GM23338 (cell line): ENCODE measurements around the gene MOSPD2. TPM values are rescaled to one million over a fixed set of nuclear protein-coding genes. Genes with fewer than 3 reads are reported as not detected.

ENCODE experiments used
- ATAC-seq: fragments of 200-7000 bp; cut with Tn5 transposase; 3 replicates; pipeline ENCODE4 v1.9.1; 2020
- DNase-seq: peaks from one replicate; pipeline ENCODE4 v3.0.0-alpha.2; 2015; ENCODE audit warnings: low spot score
- H2AFZ ChIP-seq: fragments of 200-600 bp; sonication (generic); 2 replicates; pipeline ENCODE4 v1.8.0; 2016; ENCODE audit warnings: antibody characterized with exemption, mild to moderate bottlenecking, moderate library complexity
- H3F3A ChIP-seq: fragments of 200-600 bp; sonication (generic); replicated peaks from 2 replicates; pipeline ENCODE4 v1.8.0; 2017; ENCODE audit warnings: antibody characterized with exemption, mixed run types, low read depth
- H3K27ac ChIP-seq: fragments of 200-600 bp; sonication (generic); 2 replicates; pipeline ENCODE4 v1.6.1; 2016; ENCODE audit warnings: low read depth
- H3K27me3 ChIP-seq: fragments of 200-600 bp; sonication (generic); 2 replicates; pipeline ENCODE4 v1.8.0; 2016; ENCODE audit warnings: mild to moderate bottlenecking, mixed run types, moderate library complexity; ENCODE audit not compliant: insufficient read depth
- H3K36me3 ChIP-seq: fragments of 200-600 bp; sonication (generic); 2 replicates; pipeline ENCODE4 v1.8.0; 2016; ENCODE audit warnings: mild to moderate bottlenecking; ENCODE audit not compliant: insufficient read depth
- H3K4me1 ChIP-seq: fragments of 200-600 bp; sonication (generic); 2 replicates; pipeline ENCODE4 v1.8.0; 2016; ENCODE audit warnings: mild to moderate bottlenecking, moderate library complexity; ENCODE audit not compliant: insufficient read depth
- H3K4me2 ChIP-seq: fragments of 200-600 bp; sonication (generic); 2 replicates; pipeline ENCODE4 v1.7.1; 2017; ENCODE audit warnings: mixed run types
- H3K4me3 ChIP-seq: fragments of 200-600 bp; sonication (generic); 2 replicates; pipeline ENCODE4 v1.6.1; 2016; ENCODE audit warnings: mixed run types
- H3K79me2 ChIP-seq: fragments of 200-600 bp; sonication (generic); replicated peaks from 2 replicates; pipeline ENCODE4 v1.8.0; 2017; ENCODE audit warnings: mild to moderate bottlenecking; ENCODE audit not compliant: insufficient read depth
- H3K9me2 ChIP-seq: fragments of 200-600 bp; sonication (generic); 2 replicates; pipeline ENCODE4 v1.8.0; 2017; ENCODE audit not compliant: insufficient read depth
- H4K20me1 ChIP-seq: fragments of 200-600 bp; sonication (generic); replicated peaks from 2 replicates; pipeline ENCODE4 v1.8.0; 2017; ENCODE audit warnings: mild to moderate bottlenecking; ENCODE audit not compliant: insufficient read depth
- H3K27ac Mint-ChIP-seq: 2 replicates; pipeline ENCODE4 v1.8.0; 2020; ENCODE audit warnings: inconsistent platforms, mild to moderate bottlenecking, moderate library complexity, mixed read lengths
- H3K27me3 Mint-ChIP-seq: 3 replicates; pipeline ENCODE4 v1.8.0; 2022; ENCODE audit warnings: low read depth, mild to moderate bottlenecking, moderate library complexity, mixed read lengths, inconsistent platforms; ENCODE audit not compliant: insufficient read depth, poor library complexity
- H3K36me3 Mint-ChIP-seq: 3 replicates; pipeline ENCODE4 v1.8.0; 2021; ENCODE audit warnings: low read depth, mild to moderate bottlenecking, inconsistent platforms, moderate library complexity, mixed read lengths
- H3K4me1 Mint-ChIP-seq: 3 replicates; pipeline ENCODE4 v1.8.0; 2020; ENCODE audit warnings: mild to moderate bottlenecking, inconsistent platforms, mixed read lengths
- H3K4me3 Mint-ChIP-seq: 3 replicates; pipeline ENCODE4 v1.8.0; 2021; ENCODE audit warnings: moderate library complexity, mild to moderate bottlenecking, inconsistent platforms, mixed read lengths
- H3K9me3 Mint-ChIP-seq: 3 replicates; pipeline ENCODE4 v1.8.0; 2020; ENCODE audit warnings: moderate library complexity, mild to moderate bottlenecking, inconsistent platforms, mixed read lengths
- CREB1 ChIP-seq: fragments of 250-450 bp; sonication (Bioruptor Pico); IDR thresholded peaks from 2 replicates; pipeline ENCODE4 v1.5.0; 2020; ENCODE audit warnings: low read depth, mild to moderate bottlenecking, moderate library complexity
- CTCF ChIP-seq, 2 experiments: fragments of 200-600 bp in 1 of 2; sonication (generic) in 1 of 2; conservative IDR thresholded peaks; 2 replicates each; pipeline versions ENCODE4 v1.5.1 to v1.6.1; 2016 to 2017; ENCODE audit warnings: antibody characterized with exemption in 2 of 2, low read depth in 2 of 2, mild to moderate bottlenecking in 2 of 2, moderate library complexity in 1 of 2
- EZH2 ChIP-seq: fragments of 200-600 bp; sonication (generic); IDR thresholded peaks from one replicate; pipeline ENCODE4 v1.8.0; 2017; ENCODE audit warnings: antibody characterized with exemption, mild to moderate bottlenecking, low read depth; ENCODE audit not compliant: unreplicated experiment
- EZH2phosphoT487 ChIP-seq: fragments of 200-600 bp; sonication (generic); IDR thresholded peaks from one replicate; pipeline ENCODE4 v1.8.1; 2018; ENCODE audit warnings: antibody characterized with exemption; ENCODE audit not compliant: unreplicated experiment
- JUNB ChIP-seq: IDR thresholded peaks from one replicate; pipeline ENCODE4 v1.6.1; 2016; ENCODE audit warnings: antibody characterized with exemption; ENCODE audit not compliant: unreplicated experiment
- NANOG ChIP-seq: IDR thresholded peaks from 2 replicates; pipeline ENCODE4 v1.6.1; 2016; ENCODE audit warnings: antibody characterized with exemption, borderline replicate concordance
- POLR2AphosphoS5 ChIP-seq: IDR thresholded peaks from 2 replicates; pipeline ENCODE4 v1.6.1; 2016; ENCODE audit warnings: antibody characterized with exemption, low read depth
- REST ChIP-seq: IDR thresholded peaks from one replicate; pipeline ENCODE4 v1.6.1; 2018; ENCODE audit warnings: antibody characterized with exemption; ENCODE audit not compliant: unreplicated experiment
- STAT1 ChIP-seq: IDR thresholded peaks from one replicate; pipeline ENCODE4 v1.6.1; 2016; ENCODE audit warnings: antibody characterized with exemption; ENCODE audit not compliant: unreplicated experiment
- ZNF114 ChIP-seq: fragments of 250-450 bp; sonication (Bioruptor Pico); IDR thresholded peaks from 2 replicates; pipeline ENCODE4 v1.5.0; 2020; ENCODE audit warnings: mild to moderate bottlenecking, moderate library complexity
- ZNF331 ChIP-seq: fragments of 250-450 bp; sonication (Bioruptor Pico); IDR thresholded peaks from 2 replicates; pipeline ENCODE4 v1.5.0; 2020; ENCODE audit warnings: low read depth, mild to moderate bottlenecking, moderate library complexity
- ZNF462 ChIP-seq: fragments of 250-450 bp; sonication (Bioruptor Pico); IDR thresholded peaks from 2 replicates; pipeline ENCODE4 v1.5.0; 2020; ENCODE audit warnings: mild to moderate bottlenecking, moderate library complexity
- polyA plus RNA-seq: library from polyadenylated mRNA; unstranded; fragments of >200 nt; fragmentation: Nextera tagmentation; extraction: Ambion mirVana; gene quantifications from 2 replicates; pipeline ENCODE4 v1.2.1, GENCODE V29; 2016
- total RNA-seq: library from RNA; depleted of rRNA; stranded (reverse); fragments of >200 nt; shearing (Covaris generic); gene quantifications from 2 replicates; pipeline ENCODE4 v1.2.3, GENCODE V29; 2014

The MOSPD2 gene
- total and polyA plus RNA-seq, 2 experiments from 2014 or later: 8.5 to 13.9 TPM

GRCh38 chrX:14913241-14913640 is 40.0 kb downstream of the MOSPD2 start:
- Histone ChIP-seq H3K9me2 (no peaks in the 10 kb centered on the region), H3K4me1 (no peaks in the 10 kb centered on the region), H3K27ac (no peak overlapping the region), H3F3A (no peaks in the 10 kb centered on the region), H2AFZ (no peak overlapping the region), H3K36me3 (no peaks in the 10 kb centered on the region; the same call in 1 of the 2 replicates), H3K4me2 (no peak overlapping the region), H3K27me3 (no peaks in the 10 kb centered on the region), H4K20me1 (no peaks in the 10 kb centered on the region), H3K79me2 (no peaks in the 10 kb centered on the region), H3K4me3 (no peak overlapping the region)
- Mint-ChIP-seq H3K4me1 (no peaks in the 10 kb centered on the region), H3K9me3 (no peaks in the 10 kb centered on the region), H3K4me3 (no peak overlapping the region), H3K27ac (no peak overlapping the region), H3K27me3 (no peaks in the 10 kb centered on the region), H3K36me3 (peaks cover 12% of the 10 kb centered on the region; the same call in 1 of the 3 replicates)
- DNase-seq: no peak
- no peak for ATAC-seq
- TF ChIP-seq EZH2phosphoT487 (no peak), CREB1 (CRISPR knock-in tag) (no peak), POLR2AphosphoS5 (no peak)

GRCh38 chrX:14915596-14915995 is 42.4 kb downstream of the MOSPD2 start:
- H3K27ac ChIP-seq: no peak overlapping the region
- ATAC-seq (no peak), DNase-seq (no peak)
- H3F3A ChIP-seq: no peaks in the 10 kb centered on the region
- H3K36me3 ChIP-seq: no peaks in the 10 kb centered on the region; the same call in 1 of the 2 replicates
- H3K4me2 ChIP-seq: no peak overlapping the region
- Mint-ChIP-seq H3K27me3 (no peaks in the 10 kb centered on the region), H3K4me1 (no peaks in the 10 kb centered on the region), H3K4me3 (no peak overlapping the region), H3K36me3 (peaks cover 19% of the 10 kb centered on the region), H3K27ac (no peak overlapping the region), H3K9me3 (no peaks in the 10 kb centered on the region)
- H3K27me3 ChIP-seq: no peaks in the 10 kb centered on the region
- no peaks in the 10 kb centered on the region for H3K4me1 ChIP-seq
- no peak overlapping the region for H2AFZ ChIP-seq
- H3K9me2 ChIP-seq: no peaks in the 10 kb centered on the region
- H3K4me3 ChIP-seq: no peak overlapping the region
- no peaks in the 10 kb centered on the region for H4K20me1 ChIP-seq
- no peaks in the 10 kb centered on the region for H3K79me2 ChIP-seq
- no peak for TF ChIP-seq JUNB
- TF ChIP-seq ZNF114 (CRISPR knock-in tag): no peak
- TF ChIP-seq ZNF462 (CRISPR knock-in tag): no peak
- TF ChIP-seq POLR2AphosphoS5: no peak
- TF ChIP-seq CTCF (conservative IDR thresholded peaks at IDR 0.05; ENCODE audit: low read depth in 2 of 2): no peak
- no peak for TF ChIP-seq EZH2
- TF ChIP-seq STAT1: no peak
- TF ChIP-seq NANOG: no peak
- TF ChIP-seq ZNF331 (CRISPR knock-in tag): no peak
- TF ChIP-seq REST: no peak
- no peak for TF ChIP-seq CREB1 (CRISPR knock-in tag)
